ENCODE data around the gene LYRM4.

Gene LYRM4

DNA sequence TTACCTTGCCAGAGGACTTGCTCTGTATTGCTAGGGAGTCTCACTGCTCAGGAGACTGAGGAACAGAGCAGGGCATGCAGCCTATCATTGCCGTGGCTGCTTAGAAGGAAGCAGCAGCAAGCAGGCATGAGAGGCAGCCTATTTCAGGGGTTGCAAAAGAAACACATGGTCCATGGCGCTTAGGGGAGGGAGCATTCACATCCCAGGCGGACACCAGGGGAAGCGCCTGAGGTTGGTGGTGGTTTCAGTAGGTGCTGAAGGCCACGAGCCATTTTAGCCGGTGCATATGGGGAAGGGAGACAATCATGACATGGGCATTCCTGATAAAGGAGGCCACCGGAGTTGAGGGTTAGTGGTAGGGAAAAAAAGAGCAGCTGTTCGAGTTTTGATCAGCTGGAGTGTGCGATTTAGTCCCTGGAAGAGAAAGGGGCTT is 21.5 kb upstream of the LYRM4 start:
- in situ Hi-C loops (cut with MboI; ENCODE audit: low sequenced_read_pairs) = no loop called here

- in situ Hi-C loops (cut with MboI; ENCODE audit: low sequenced_read_pairs) = no loop called here
These were observed 20.2 kb upstream of the LYRM4 start for GRCh38 chr6:5280920-5281319.

GRCh38 chr6:5279891-5280338 is 19.2 kb upstream of the LYRM4 start:
- in situ Hi-C loops (cut with MboI; ENCODE audit: low sequenced_read_pairs) = no loop called here

DNA sequence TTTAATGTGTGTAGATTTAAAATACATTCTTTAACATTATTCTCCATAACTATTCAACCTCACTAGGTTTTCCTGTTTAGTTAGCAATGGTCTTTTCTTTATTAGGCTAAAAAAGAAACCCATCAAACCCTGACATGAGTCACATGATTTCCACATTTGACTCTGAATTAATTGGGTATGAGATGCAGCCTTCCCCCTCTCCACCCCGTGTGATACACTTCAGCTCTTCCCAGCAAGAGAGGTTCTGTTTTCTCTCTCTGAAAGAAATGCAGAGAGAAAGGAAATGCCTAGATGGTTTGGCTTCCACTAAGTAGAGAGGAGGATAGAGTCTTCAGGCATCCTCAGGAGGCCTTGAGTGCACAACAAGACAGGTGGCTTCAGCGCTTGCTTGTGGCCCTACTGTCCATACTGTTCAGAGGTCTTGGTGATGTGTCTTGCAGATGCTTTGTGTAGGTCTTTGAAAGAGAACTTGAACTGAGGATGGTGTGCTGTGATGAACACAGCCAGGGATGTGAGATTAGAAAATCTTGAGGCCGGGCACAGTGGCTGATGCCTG is 17.9 kb upstream of the LYRM4 start:
- in situ Hi-C loops (cut with MboI; ENCODE audit: low sequenced_read_pairs) = no loop called here

DNA sequence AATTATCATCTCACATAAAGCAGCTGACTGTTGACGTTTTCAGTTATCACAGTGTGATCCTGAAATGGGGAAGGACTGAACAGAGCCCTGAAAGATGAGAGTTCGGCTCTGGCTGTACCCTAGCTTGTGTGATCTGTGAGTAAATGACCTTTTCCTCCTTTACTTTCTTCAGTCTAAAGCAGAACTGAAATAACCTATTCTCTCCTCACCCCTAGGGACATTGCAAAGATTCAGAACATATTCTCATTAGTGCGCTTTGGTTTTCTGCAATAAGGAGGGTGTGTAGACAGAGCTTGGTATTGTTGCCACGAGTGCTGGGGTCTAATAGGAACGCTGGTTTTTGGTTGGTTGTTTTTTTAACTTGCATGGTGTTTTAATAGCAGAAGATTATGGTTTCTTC is 17.3 kb upstream of the LYRM4 start:
- in situ Hi-C loops (cut with MboI; ENCODE audit: low sequenced_read_pairs) = no loop called here

DNA sequence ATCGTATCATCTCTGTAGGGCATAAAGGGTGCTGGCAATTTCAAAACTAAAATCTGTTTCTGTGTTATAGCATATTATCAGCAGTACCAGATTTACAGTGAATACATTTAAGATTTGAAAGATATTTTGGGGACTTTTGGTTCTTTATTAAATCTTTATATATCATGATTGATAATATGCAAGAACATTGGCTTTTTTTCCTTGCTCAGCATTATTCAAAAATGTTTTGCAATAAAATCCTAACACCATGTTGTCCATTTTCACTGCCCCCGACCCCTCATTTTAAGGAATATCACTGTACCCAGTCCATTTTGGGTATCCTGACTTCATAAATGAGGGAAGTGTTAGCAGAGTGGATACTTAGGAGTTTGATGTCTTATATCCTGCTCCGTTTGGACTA is 16.8 kb upstream of the LYRM4 start:
- in situ Hi-C loops (cut with MboI; ENCODE audit: low sequenced_read_pairs) = no loop called here

GRCh38 chr6:5276581-5276980 is 15.8 kb upstream of the LYRM4 start:
- in situ Hi-C loops (cut with MboI; ENCODE audit: low sequenced_read_pairs) = no loop called here

GRCh38 chr6:5275497-5275896 is 14.7 kb upstream of the LYRM4 start:
- in situ Hi-C loops (cut with MboI; ENCODE audit: low sequenced_read_pairs) = no loop called here

DNA sequence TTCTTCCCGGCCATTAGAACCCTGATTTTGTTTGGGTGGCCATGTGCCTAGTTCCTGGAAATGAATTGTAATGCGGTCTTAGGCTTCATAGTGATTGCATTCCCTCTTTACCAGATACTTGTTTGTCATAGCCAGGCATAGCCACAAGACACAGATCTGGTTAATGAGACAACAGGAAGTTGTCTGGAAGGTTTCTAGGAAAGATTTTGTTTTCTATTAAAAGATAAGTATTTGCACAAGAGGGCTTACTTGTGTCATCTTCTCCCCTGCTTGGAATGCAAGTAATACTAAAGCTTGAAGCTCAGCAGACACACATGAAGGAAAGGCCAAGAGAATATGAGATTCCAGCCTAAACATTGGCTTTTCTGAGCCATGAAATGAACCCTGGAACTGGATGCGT is 13.5 kb upstream of the LYRM4 start:
- in situ Hi-C loops (cut with MboI; ENCODE audit: low sequenced_read_pairs) = no loop called here

DNA sequence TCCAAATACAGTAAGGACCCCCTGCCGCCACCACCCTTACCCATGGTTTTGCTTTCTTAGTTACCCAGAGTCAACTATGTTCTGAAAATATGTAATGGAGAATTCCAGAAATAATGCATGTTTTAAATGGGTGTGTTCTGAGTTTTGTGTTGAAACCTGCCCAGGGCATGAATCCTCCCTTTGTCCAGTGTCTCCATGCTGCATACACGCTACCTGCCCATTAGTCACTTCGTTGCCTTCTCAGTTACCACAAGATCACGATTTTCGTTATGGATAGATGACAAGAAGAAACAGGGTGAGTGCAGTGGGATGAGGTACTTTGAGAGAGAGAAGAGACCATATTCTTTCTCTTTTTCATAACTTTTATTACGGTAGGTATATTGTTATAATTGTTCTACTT is 11.2 kb upstream of the LYRM4 start:
- in situ Hi-C loops (cut with MboI; ENCODE audit: low sequenced_read_pairs) = no loop called here

DNA sequence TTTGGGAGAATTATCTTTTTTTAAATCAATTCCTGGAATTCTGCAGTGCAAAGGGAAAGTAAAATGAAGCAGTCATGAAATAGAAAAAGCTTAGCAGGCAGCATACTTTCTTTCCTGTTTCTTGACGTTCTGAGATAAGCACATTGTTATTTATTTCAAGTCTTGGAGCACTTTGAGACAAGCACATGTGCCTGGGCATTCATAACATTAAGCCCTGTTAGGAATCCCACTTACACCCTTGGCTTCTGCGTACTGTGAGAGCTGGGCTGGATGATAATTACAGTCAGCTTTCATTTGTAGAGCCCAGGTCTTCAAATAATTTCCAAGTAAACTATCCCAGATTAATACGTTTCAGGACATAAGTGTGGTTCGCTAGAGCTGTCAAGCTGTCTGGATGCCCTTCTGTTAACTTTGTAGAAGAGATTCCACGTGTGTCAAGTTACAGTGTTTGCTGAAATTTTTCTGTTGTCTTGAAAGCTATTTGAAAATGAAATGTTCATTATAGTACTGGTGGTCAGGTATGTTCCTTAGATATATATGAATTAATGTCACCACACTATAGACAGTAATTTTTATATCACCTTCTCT is 9.4 kb upstream of the LYRM4 start:
- in situ Hi-C loops (cut with MboI; ENCODE audit: low sequenced_read_pairs) = no loop called here

- in situ Hi-C loops (cut with MboI; ENCODE audit: low sequenced_read_pairs) = no loop called here
These were observed 5.7 kb upstream of the LYRM4 start for GRCh38 chr6:5266423-5266822.

GRCh38 chr6:5261545-5262109 is 877 bp upstream of the LYRM4 start:
- in situ Hi-C loops (cut with MboI; ENCODE audit: low sequenced_read_pairs) = no loop called here

- in situ Hi-C loops (cut with MboI; ENCODE audit: low sequenced_read_pairs) = no loop called here
These were observed 584 bp downstream of the LYRM4 start for GRCh38 chr6:5260111-5260620.

GRCh38 chr6:5259428-5259827 is 1.3 kb downstream of the LYRM4 start:
- in situ Hi-C loops (cut with MboI; ENCODE audit: low sequenced_read_pairs) = no loop called here

- in situ Hi-C loops (cut with MboI; ENCODE audit: low sequenced_read_pairs) = no loop called here
These were observed 3.4 kb downstream of the LYRM4 start for GRCh38 chr6:5257400-5257799.

DNA sequence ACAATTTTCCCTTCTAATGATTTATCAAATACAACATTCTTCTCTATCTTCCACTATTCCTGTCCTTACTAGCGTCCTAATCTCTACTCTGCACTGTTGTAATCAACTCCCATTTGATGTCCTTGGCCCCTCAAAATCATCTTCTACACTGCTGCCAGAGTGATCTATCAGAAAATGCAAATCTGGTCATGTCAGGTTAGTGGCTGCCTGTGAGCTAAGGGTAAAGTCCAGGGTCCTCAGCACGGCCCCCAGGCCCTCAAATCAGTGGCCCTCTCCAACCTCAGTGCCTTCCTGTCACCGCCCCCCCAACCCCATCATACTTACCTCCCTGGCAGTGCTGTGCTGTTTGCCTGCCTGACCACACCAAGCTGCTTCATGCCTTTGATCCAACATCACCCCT is 3.8 kb downstream of the LYRM4 start:
- in situ Hi-C loops (cut with MboI; ENCODE audit: low sequenced_read_pairs) = no loop called here

DNA sequence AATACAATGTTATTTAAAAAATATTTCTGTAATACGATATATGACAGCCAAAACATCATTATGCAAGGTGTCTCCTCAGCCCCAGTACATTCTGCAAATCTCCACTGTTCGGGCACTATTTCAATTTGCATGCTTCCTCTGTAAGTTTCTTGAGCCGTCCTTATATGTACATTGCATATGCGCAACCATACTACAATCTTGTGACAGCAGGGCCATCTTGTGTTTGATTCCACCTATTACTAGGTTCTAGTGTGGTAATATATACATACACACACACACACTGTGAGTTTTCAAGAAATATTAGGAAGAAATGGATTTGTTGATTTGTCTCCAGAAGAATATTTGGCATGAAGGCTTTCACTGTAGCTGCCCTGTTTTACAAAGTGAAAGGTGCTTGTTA is 9.8 kb downstream of the LYRM4 start:
- in situ Hi-C loops (cut with MboI; ENCODE audit: low sequenced_read_pairs) = no loop called here

DNA sequence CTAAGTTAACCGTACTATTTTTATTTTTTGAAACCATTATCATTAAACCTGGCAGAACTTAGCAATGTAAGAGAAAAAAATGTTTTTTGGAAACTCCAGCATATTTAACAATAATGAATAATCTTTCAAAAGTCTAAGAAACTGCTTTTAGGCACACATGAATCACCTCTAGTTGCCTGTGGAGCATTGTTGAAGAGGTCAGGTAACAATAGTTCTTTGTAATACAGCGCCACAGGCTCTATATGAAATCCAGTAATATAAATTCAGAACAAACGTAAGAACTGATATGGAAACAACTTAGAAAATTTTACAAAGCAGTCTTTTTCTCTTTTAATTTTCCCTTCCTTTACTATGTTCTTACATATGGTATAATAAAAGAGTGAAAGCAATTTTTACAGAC is 10.3 kb downstream of the LYRM4 start:
- in situ Hi-C loops (cut with MboI; ENCODE audit: low sequenced_read_pairs) = no loop called here

- in situ Hi-C loops (cut with MboI; ENCODE audit: low sequenced_read_pairs) = no loop called here
These were observed 11.2 kb downstream of the LYRM4 start for GRCh38 chr6:5249451-5250122.

DNA sequence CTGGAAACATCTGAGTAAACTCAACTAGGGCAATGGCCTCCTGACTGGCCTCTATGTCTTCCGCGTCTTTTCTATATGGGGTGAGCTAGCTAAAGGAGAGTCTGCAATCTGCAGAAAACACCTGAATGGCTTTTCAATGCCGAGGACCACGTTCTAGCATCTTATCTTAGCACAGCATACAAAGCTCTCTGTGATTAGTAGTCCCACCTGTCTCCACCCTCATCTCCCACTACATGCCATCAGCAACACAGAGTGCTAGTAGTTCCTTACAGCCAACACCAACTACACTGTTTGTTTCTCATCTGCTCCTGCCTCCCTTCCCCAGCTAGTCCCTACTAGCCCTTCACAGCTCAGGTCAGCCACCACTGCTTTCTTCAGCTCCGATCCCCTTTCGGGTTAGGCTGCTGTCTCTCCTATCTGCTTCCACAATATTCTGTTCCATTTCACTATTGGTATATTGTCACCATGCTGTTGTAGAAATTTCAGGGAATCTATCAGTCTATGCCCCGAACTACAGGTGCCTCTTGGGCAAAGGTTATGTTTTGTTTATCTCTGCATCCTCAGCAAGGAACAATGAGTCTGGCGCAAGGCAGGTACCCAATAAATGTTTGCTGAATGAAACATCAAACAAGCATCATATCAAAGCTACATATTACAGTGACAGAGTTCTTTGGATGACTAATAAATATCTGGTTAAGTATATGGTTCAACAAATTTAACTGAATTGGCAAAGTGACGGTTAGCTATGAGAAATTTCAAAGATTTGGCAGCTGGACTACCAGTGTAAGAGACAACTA is 12.2 kb downstream of the LYRM4 start:
- in situ Hi-C loops (cut with MboI; ENCODE audit: low sequenced_read_pairs) = no loop called here
